Right atrium auricular region (tissue), 2 donors: ENCODE results near the gene TMEM120B. TPM values are rescaled to one million over a fixed set of nuclear protein-coding genes. Genes with fewer than 3 reads are reported as not detected.

ENCODE experiments used
- DNase-seq: peaks from one replicate; pipeline ENCODE4 v3.0.0-alpha.2; 2019; ENCODE audit warnings: low spot score
- H3K27ac ChIP-seq, 2 donors: fragments of 200-600 bp; sonication (generic); 1 replicate in 1 of 2; 2 replicates in 1 of 2; pipeline ENCODE4 v1.5.1; 2016 to 2019
- H3K27me3 ChIP-seq, 2 donors: fragments of 200-600 bp; sonication (generic); one replicate each; pipeline versions ENCODE4 v1.5.1 to v1.6.0; 2017 to 2019
- H3K36me3 ChIP-seq: fragments of 200-600 bp; sonication (generic); one replicate; pipeline ENCODE4 v1.5.1; 2016
- H3K4me1 ChIP-seq, 2 donors: fragments of 200-600 bp; sonication (generic); one replicate each; pipeline versions ENCODE4 v1.5.1 to v1.6.0; 2017 to 2019
- H3K4me3 ChIP-seq, 2 donors: fragments of 200-600 bp; sonication (generic); 1 replicate in 1 of 2; 2 replicates in 1 of 2; pipeline ENCODE4 v1.5.1; 2017 to 2019; ENCODE audit warnings: mild to moderate bottlenecking in 1 of 2, moderate library complexity in 1 of 2
- H3K9me3 ChIP-seq, 2 donors: fragments of 200-600 bp; sonication (generic); one replicate each; pipeline ENCODE4 v1.5.1; 2019
- CTCF ChIP-seq, 2 donors: fragments of 200-600 bp; sonication (generic); IDR thresholded peaks; one replicate each; pipeline ENCODE4 v1.5.1; 2019; ENCODE audit warnings: antibody characterized with exemption in 2 of 2
- total RNA-seq, 2 donors: library from RNA; depleted of rRNA; stranded (reverse); fragments of >200 nt; gene quantifications; one replicate each; pipeline ENCODE4 v1.1.0, GENCODE V29; 2016

The TMEM120B gene
- total RNA-seq, 2 donors from 2014 or later: 3.3 to 4.7 TPM

GRCh38 chr12:121825041-121825523 is 112.5 kb downstream of the TMEM120B start:
- no peak overlapping the region for H3K4me3 ChIP-seq
- H3K4me1 ChIP-seq: peaks cover 0 to 13% of the 10 kb centered on the region in 2 donors
- no peak overlapping the region for H3K27ac ChIP-seq
- DNase-seq: no peak
- no peaks in the 10 kb centered on the region for H3K27me3 ChIP-seq
- H3K9me3 ChIP-seq: no peaks in the 10 kb centered on the region
- peaks cover 76% of the 10 kb centered on the region for H3K36me3 ChIP-seq
- TF ChIP-seq CTCF (IDR thresholded peaks at IDR 0.05): no peak

DNA sequence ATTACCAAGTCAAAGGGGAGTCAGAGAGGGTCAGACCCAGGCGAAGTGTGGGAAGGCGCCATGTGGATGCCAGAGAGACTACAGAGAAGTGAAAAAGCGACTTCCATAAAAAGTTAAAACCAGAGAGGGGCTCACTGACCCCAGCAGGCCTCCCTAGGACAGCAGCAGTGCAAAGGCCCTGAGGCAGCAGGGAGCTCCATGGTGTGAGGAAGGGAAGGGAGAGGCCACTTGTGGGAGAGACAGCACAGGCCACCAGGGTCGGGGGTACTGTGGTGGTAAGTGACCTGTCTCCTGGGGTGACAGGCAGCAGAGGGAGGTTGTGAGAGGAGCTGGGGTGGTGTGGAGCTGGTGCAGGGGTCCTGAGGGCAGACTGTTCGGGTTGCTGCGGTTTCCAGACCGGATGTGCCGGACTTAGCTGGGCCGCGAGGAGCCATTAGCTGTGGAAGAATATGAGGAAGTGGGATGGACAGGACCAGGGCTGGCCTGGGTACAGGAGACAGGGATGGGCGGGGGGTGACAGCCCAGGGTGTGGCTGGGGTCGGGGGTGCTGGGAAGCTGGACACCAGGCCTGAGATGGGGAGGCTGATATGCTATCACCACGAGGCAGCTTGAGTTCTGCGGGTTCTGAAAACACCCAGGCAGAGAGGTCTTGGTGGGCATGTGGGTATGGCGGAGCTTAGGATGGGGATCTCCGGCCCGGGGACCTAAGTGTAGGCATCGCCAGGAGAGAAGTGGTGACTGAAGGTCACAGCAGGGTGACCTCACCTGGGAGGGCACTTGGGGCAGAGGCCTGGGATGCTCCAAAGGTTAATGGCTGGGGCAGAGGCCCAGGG is 114.0 kb downstream of the TMEM120B start:
- Histone ChIP-seq H3K27me3 (no peaks in the 10 kb centered on the region), H3K4me1 (peaks cover 0 to 13% of the 10 kb centered on the region in 2 donors), H3K36me3 (peaks cover 76% of the 10 kb centered on the region), H3K27ac (no peak overlapping the region), H3K4me3 (no peak overlapping the region), H3K9me3 (no peaks in the 10 kb centered on the region)
- DNase-seq: no peak
- TF ChIP-seq CTCF (IDR thresholded peaks at IDR 0.05): no peak

DNA sequence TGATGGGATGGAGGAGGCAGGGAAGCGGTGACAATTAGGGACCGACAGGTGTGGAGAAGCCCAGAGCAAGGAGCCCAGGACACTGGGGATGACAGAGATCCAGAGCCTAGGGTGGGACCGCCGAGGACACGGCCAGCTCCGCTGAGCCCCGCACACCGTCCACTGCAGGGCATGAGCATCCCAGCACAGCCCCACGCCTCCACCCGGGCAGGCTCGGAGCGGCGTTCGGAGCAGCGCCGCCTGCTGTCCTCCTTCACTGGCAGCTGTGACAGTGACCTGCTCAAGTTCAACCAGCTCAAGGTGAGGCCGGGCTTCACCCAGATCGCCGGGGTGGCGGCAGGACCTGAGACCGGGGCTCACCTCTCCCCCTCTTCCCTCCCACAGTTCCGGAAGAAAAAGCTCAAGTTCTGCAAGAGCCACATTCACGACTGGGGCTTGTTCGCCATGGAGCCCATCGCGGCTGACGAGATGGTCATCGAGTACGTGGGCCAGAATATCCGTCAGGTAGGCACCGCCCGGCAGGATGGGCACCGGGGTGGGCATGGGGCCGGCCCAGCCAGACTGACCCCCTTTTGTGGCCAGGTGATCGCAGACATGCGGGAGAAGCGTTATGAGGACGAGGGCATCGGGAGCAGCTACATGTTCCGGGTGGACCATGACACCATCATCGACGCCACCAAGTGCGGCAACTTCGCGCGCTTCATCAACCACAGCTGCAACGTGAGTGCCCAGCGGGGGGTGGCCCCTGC is 115.0 kb downstream of the TMEM120B start:
- peaks cover 0 to 13% of the 10 kb centered on the region in 2 donors for H3K4me1 ChIP-seq
- no peak overlapping the region for H3K4me3 ChIP-seq
- TF ChIP-seq CTCF (IDR thresholded peaks at IDR 0.05): no peak
- H3K36me3 ChIP-seq: peaks cover 74% of the 10 kb centered on the region
- no peaks in the 10 kb centered on the region for H3K9me3 ChIP-seq
- no peak overlapping the region for H3K27ac ChIP-seq
- no peaks in the 10 kb centered on the region for H3K27me3 ChIP-seq
- DNase-seq: no peak

- H3K4me3 ChIP-seq: no peak overlapping the region
- DNase-seq: no peak
- no peak for TF ChIP-seq CTCF (IDR thresholded peaks at IDR 0.05)
- no peak overlapping the region for H3K27ac ChIP-seq
- H3K36me3 ChIP-seq: peaks cover 66% of the 10 kb centered on the region
- H3K9me3 ChIP-seq: no peaks in the 10 kb centered on the region
- H3K27me3 ChIP-seq: no peaks in the 10 kb centered on the region
- peaks cover 0 to 13% of the 10 kb centered on the region in 2 donors for H3K4me1 ChIP-seq
Measured at GRCh38 chr12:121828306-121828705, 115.8 kb downstream of the TMEM120B start.

DNA sequence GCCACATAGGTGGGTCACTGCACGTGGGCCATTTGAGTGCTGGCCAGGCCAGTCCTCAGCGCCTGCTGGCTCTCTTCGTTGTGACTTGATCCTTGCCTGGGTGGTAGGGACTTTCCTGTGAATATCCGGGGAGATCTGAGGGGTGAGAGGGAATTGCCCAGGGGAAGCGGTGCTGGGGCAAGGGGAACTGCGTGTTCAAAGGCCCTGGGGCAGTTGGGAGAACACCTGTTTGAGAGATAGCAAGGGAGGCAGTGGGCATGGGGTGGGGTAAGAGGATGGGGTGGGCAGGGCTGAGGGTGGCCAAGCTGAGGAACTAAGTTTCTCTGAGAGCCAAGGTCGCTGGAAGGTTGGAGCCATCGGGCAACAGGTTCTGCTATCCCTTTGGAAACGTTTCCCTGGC is 116.3 kb downstream of the TMEM120B start:
- peaks cover 61% of the 10 kb centered on the region for H3K36me3 ChIP-seq
- peak overlapping the region in 1 of 2 donors; percentile 31 for H3K27ac ChIP-seq
- no peak for DNase-seq

More for the DNA sequence above, 116.3 kb downstream of the TMEM120B start:
- Histone ChIP-seq H3K4me3 (no peak overlapping the region), H3K4me1 (peaks cover 0 to 13% of the 10 kb centered on the region in 2 donors), H3K9me3 (no peaks in the 10 kb centered on the region), H3K27me3 (no peaks in the 10 kb centered on the region)
- TF ChIP-seq CTCF (IDR thresholded peaks at IDR 0.05): no peak
